ENCODE data around the gene COL26A1. TPM values are rescaled to one million over a fixed set of nuclear protein-coding genes. Genes with fewer than 3 reads are reported as not detected.

The COL26A1 gene
- total and polyA plus RNA-seq, 2 of the 4 experiments (the other 2 are of a cell fraction): not detected

DNA sequence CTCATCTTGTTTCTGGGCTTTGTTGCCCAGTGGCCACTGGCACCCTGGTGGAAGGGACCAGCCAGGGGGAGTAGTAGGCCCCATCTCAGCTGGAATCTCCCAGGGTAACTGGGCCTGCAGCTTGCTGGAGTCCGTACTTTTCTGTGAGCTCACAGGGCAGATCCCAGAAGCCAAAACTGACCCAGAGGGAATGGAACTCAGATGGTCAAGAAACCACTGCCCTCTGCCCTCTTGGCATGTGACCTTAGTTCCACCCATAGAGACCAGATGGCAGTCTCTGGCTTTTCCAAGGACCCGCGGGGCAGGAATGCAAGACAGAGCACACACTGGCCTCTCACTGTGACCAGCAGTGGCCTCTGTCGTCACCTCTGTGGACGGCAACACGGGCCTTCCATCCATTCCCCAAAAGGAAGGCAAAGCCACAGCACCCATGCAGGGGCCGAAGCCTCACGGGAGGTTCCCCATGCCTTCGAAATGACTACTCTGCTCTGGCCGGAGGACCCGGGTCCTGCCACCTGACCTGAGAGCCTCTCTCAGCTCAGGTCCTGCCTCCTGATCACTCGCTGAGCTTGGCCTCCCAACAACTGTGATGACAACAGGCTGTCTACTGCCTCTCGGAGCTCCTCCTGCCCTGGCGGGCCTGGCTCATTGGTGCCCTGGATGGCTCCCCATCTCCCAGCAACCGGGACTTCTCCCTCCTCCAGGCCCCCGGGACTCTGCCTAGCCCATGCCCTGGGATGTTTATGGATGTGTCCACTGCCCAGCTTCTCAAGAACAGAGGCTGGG, 236.5 kb downstream of the COL26A1 start:
- Histone ChIP-seq H3K9me3 (ENCODE audit: control insufficient read depth, insufficient read depth, low read length) (peaks cover 3% of the 10 kb centered on the region), H4K91ac (ENCODE audit: insufficient read depth, low read depth, low read length) (no peak overlapping the region), H3K27me3 (ENCODE audit: control insufficient read depth, insufficient read depth, low read length) (peaks cover 21% of the 10 kb centered on the region), H3K4ac (ENCODE audit: low read depth, low read length) (no peak overlapping the region), H3K4me3 (ENCODE audit: insufficient read depth, low read depth, low read length) (no peak overlapping the region), H3K56ac (ENCODE audit: extremely low read depth, insufficient read depth, low read length) (no peak overlapping the region), H3K9me1 (ENCODE audit: insufficient read depth, low read length) (no peaks in the 10 kb centered on the region), H2AK5ac (ENCODE audit: low read depth, low read length) (no peak overlapping the region), H3K36me3 (ENCODE audit: control insufficient read depth, insufficient read depth, low read length) (no peaks in the 10 kb centered on the region), H2BK5ac (ENCODE audit: low read depth, low read length, poor library complexity, severe bottlenecking) (no peak overlapping the region), H4K5ac (ENCODE audit: low read depth, low read length) (no peak overlapping the region), H2BK15ac (ENCODE audit: low read depth, low read length) (no peak overlapping the region), H3K14ac (replicated peaks; ENCODE audit: low read depth, low read length) (no peak overlapping the region), H4K20me1 (ENCODE audit: insufficient read depth, low read length) (no peaks in the 10 kb centered on the region), H3K27ac (ENCODE audit: insufficient read depth, low read length) (no peak overlapping the region), H2AK9ac (replicated peaks; ENCODE audit: low read depth, low read length, poor library complexity) (no peak overlapping the region), H2BK20ac (ENCODE audit: low read depth, low read length) (no peak overlapping the region), H3K18ac (ENCODE audit: low read depth, low read length) (no peak overlapping the region), H3K4me1 (ENCODE audit: control insufficient read depth, insufficient read depth, low read length) (no peaks in the 10 kb centered on the region), H3K79me1 (ENCODE audit: low read depth in 1 of 2, low read length in 2 of 2) (no peaks in the 10 kb centered on the region), H3K23ac (ENCODE audit: low read depth, low read length) (no peak overlapping the region), H4K8ac (ENCODE audit: low read depth in 2 of 2, low read length in 2 of 2) (no peak overlapping the region), H3K4me2 (ENCODE audit: low read depth, low read length) (no peak overlapping the region), H2AFZ (replicated peaks; ENCODE audit: low read length, poor library complexity) (no peak overlapping the region), H2BK120ac (ENCODE audit: low read depth, low read length) (no peak overlapping the region), H3K9ac (ENCODE audit: low read depth, low read length) (no peak overlapping the region)
- POLR2A ChIA-PET (ENCODE audit: unreplicated experiment): no interaction called here
- dilution Hi-C loops (cut with HindIII; ENCODE audit: low sequenced_read_pairs, unreplicated experiment): no loop called here
- DNase-seq: no peak
- CTCF ChIA-PET: interaction anchor here (1.2 kb wide), 1 partner anchor 11 kb away, joined by 3 read pairs; no protein-coding TSS in a partner anchor
- no TSS peak for BruUV-seq (replicated peaks)
- WGBS, 2 experiments (ENCODE audit: extremely low coverage in 2 of 2, insufficient read length in 1 of 2): 73% methylated on average over 10 of the region's 16 CpGs; no CpG with 5 or more reads in 1 of the 2 experiments
- no peak for ATAC-seq (ENCODE audit: low read depth)
- no peak for TF ChIP-seq MXI1 (IDR thresholded peaks at IDR 0.05; ENCODE audit: borderline replicate concordance, low read depth, low read length)
- no peak for TF ChIP-seq RCOR1 (IDR thresholded peaks at IDR 0.05; ENCODE audit: insufficient replicate concordance, low read length)
- intact Hi-C loops (cut with micrococcal nuclease): no loop called here
- in situ Hi-C loops (cut with MboI; ENCODE audit: low sequenced_read_pairs): no loop called here
